Natural killer cell (primary cell): ENCODE results near the gene SMPD1. TPM values are rescaled to one million over a fixed set of nuclear protein-coding genes. Genes with fewer than 3 reads are reported as not detected.

Experiments used
- ATAC-seq, 3 donors: fragments of 150-1000 bp in 2 of 3; fragments of 200-7000 bp in 1 of 3; cut with Tn5 transposase; 1 replicate in 1 of 3; 2 replicates in 2 of 3; pipeline ENCODE4 v1.10.0; 2021; ENCODE audit warnings: mild to moderate bottlenecking in 2 of 3, moderate library complexity in 2 of 3
- DNase-seq, 2 donors: peaks; one replicate each; pipeline versions ENCODE4 v3.0.0 to v3.0.0-alpha.2; 2013 to 2021; ENCODE audit warnings: mixed read lengths in 1 of 2
- H3K27ac ChIP-seq: one replicate; pipeline ENCODE4 v1.5.1; 2013; ENCODE audit warnings: mild to moderate bottlenecking, low read length
- H3K27me3 ChIP-seq: one replicate; pipeline ENCODE4 v1.6.1; 2013; ENCODE audit warnings: low read length; ENCODE audit not compliant: control insufficient read depth, insufficient read depth
- H3K36me3 ChIP-seq: one replicate; pipeline ENCODE4 v1.6.1; 2013; ENCODE audit warnings: low read length; ENCODE audit not compliant: control insufficient read depth, insufficient read depth
- H3K4me1 ChIP-seq: one replicate; pipeline ENCODE4 v1.6.1; 2013; ENCODE audit warnings: low read length; ENCODE audit not compliant: control insufficient read depth, insufficient read depth
- H3K4me3 ChIP-seq: one replicate; pipeline ENCODE4 v1.5.1; 2013; ENCODE audit warnings: low read length
- H3K9me3 ChIP-seq: one replicate; pipeline ENCODE4 v1.6.1; 2013; ENCODE audit warnings: low read length; ENCODE audit not compliant: control insufficient read depth, insufficient read depth
- H3K27ac Mint-ChIP-seq, 2 donors: one replicate each; pipeline ENCODE4 v1.8.0; 2022; ENCODE audit warnings: mild to moderate bottlenecking in 2 of 2, mixed read lengths in 2 of 2, moderate library complexity in 1 of 2
- H3K27me3 Mint-ChIP-seq, 2 donors: one replicate each; pipeline ENCODE4 v1.8.0; 2022; ENCODE audit warnings: low read depth in 2 of 2, mixed read lengths in 2 of 2
- H3K36me3 Mint-ChIP-seq: one replicate; pipeline ENCODE4 v1.8.0; 2022; ENCODE audit warnings: mixed read lengths
- H3K4me1 Mint-ChIP-seq, 2 donors: one replicate each; pipeline ENCODE4 v1.8.0; 2022; ENCODE audit warnings: mixed read lengths in 2 of 2
- H3K4me3 Mint-ChIP-seq: one replicate; pipeline ENCODE4 v1.8.0; 2022; ENCODE audit warnings: mild to moderate bottlenecking, moderate library complexity, mixed read lengths
- H3K9me3 Mint-ChIP-seq, 2 donors: one replicate each; pipeline ENCODE4 v1.8.0; 2022; ENCODE audit warnings: mixed read lengths in 2 of 2
- WGBS: methylation state at CpG from one replicate; pipeline ENCODE4 v1.1.7; 2013; ENCODE audit warnings: missing lambda C conversion rate; ENCODE audit not compliant: insufficient coverage; 5-methylcytosine and 5-hydroxymethylcytosine counted together
- intact Hi-C: fragments of 100-400 bp; cut with micrococcal nuclease; formaldehyde crosslinking; loops from one replicate; pipeline ENCODE4 v1.14.2; 2022
- total RNA-seq, 4 donors: library from RNA; stranded (reverse); fragments of 120-200 nt in 1 of 4; gene quantifications; one replicate each; pipeline versions ENCODE4 v1.2.3 to v1.2.4, GENCODE V29; 2013 to 2022
- TF ChIP-seq, protein P1 (sequence below): fragments of 200-600 bp; IDR thresholded peaks from one replicate; pipeline ENCODE4 v1.8.0; 2022; ENCODE audit warnings: antibody characterized with exemption

The SMPD1 gene
- total RNA-seq, 3 donors from 2014 or later (not counting 1 experiment from before 2014, with no cell fraction given): 52.7 to 63.3 (median 56.1) TPM

DNA sequence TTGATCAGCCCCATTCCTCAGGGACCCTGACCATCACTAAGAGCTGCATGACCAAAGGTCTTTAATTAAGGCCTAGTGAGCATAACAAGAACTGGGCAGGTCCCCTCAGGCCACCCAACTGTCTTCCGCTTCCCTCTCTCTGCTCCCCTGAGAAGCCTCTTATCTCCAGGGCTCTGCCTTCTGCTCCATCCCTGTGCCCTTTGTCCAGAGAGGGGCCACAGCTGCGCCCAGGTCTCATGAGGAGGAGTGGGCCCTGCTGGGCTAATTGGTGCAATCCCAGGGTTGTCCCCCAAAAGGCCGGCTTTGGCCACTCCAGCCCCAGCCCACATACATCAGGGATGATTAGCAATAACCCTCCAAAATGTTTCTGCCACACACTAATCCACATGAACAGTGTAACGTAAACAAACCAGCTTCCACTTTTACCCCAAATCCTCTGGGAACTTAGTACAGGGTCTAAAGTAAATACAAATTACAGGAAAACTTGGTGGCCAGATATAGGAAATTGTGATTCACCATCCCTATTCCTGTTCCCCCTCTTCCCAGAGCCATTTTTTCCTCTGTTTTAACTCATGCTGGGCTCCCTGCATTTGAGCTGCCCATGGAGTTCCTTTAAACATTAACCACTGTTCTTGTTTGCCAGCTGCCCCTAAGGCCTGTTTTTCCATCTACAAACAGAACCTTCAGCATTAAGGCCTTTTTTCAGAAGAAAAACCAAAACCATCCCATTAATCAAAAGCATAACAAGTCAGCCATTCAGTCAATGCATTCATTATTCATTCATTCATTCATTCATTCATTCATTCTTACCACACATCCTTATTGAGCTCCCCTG is 35.4 kb upstream of the SMPD1 start:
- WGBS: 93% methylated on average over 3 of the region's 4 CpGs
- no peak overlapping the region for H3K27ac ChIP-seq
- Mint-ChIP-seq H3K27me3 (peaks cover 6 to 12% of the 10 kb centered on the region in 2 donors), H3K9me3 (no peaks in the 10 kb centered on the region), H3K27ac (no peak overlapping the region), H3K4me1 (no peaks in the 10 kb centered on the region), H3K4me3 (no peak overlapping the region), H3K36me3 (no peaks in the 10 kb centered on the region)
- H3K4me1 ChIP-seq: peaks cover 4% of the 10 kb centered on the region
- H3K36me3 ChIP-seq: no peaks in the 10 kb centered on the region
- ATAC-seq (no peak), DNase-seq (no peak)
- no peak overlapping the region for H3K4me3 ChIP-seq
- no peaks in the 10 kb centered on the region for H3K9me3 ChIP-seq
- TF ChIP-seq, protein P1, sequence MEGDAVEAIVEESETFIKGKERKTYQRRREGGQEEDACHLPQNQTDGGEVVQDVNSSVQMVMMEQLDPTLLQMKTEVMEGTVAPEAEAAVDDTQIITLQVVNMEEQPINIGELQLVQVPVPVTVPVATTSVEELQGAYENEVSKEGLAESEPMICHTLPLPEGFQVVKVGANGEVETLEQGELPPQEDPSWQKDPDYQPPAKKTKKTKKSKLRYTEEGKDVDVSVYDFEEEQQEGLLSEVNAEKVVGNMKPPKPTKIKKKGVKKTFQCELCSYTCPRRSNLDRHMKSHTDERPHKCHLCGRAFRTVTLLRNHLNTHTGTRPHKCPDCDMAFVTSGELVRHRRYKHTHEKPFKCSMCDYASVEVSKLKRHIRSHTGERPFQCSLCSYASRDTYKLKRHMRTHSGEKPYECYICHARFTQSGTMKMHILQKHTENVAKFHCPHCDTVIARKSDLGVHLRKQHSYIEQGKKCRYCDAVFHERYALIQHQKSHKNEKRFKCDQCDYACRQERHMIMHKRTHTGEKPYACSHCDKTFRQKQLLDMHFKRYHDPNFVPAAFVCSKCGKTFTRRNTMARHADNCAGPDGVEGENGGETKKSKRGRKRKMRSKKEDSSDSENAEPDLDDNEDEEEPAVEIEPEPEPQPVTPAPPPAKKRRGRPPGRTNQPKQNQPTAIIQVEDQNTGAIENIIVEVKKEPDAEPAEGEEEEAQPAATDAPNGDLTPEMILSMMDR: no peak
- no peaks in the 10 kb centered on the region for H3K27me3 ChIP-seq
- intact Hi-C loops: loop anchor here (5.0 kb wide), 1 partner anchor 1233 kb away; no protein-coding TSS in a partner anchor

DNA sequence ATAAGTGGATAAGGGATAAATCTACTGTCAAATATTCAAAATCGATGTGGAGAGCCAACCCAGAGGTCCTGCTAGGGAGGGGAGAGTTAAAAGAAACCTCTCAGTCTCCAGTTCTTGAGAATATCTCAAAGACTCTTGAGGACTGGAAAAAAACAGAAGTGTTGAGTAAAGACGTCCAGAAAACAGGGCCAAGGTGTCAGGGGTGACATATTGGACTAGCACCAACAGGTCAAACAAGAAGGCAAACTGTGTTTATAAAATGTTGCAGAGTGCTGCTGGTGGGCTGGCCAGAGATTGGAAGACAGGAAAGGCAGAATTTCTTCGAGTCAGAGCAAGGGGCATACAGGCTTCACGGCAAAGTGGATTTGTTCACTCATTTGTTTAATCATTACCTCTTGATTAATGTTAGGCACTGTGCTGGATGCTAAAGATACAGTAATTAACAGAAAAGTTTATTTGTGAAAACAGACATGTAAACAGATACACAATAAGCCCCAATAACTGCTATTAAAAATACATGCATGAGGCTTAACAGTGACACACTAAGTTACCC is 33.7 kb upstream of the SMPD1 start:
- H3K4me1 ChIP-seq: peaks cover 4% of the 10 kb centered on the region
- DNase-seq (no peak), ATAC-seq (no peak)
- no peaks in the 10 kb centered on the region for H3K36me3 ChIP-seq
- 76% methylated on average over 4 of the region's 4 CpGs for WGBS
- Mint-ChIP-seq H3K27me3 (peaks cover 5 to 12% of the 10 kb centered on the region in 2 donors), H3K27ac (no peak overlapping the region), H3K9me3 (no peaks in the 10 kb centered on the region), H3K4me3 (no peak overlapping the region), H3K36me3 (no peaks in the 10 kb centered on the region), H3K4me1 (no peaks in the 10 kb centered on the region)
- H3K9me3 ChIP-seq: no peaks in the 10 kb centered on the region
- no peak overlapping the region for H3K27ac ChIP-seq
- no peaks in the 10 kb centered on the region for H3K27me3 ChIP-seq
- intact Hi-C loops: no loop called here
- H3K4me3 ChIP-seq: no peak overlapping the region
- TF ChIP-seq, protein P1: no peak

DNA sequence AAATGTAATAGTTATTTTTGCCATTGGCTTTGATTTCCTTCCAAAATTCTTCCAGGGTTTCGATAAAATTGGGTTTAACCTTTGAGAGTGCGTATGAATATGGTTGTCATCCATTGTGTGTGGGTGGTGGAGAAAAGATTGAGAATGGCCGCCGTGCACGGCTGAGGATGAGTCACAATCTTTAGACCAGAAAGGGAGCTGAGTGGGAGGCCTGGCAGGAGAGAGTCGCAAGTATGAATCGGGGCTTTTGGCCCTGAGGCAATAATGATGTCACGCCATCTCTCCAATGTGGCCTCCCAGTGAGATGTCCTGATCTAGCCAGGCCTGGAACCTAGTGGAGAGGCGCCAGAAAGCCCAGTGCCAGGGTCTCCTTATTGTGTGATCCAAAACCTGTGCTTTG is 33.1 kb upstream of the SMPD1 start:
- H3K9me3 ChIP-seq: no peaks in the 10 kb centered on the region
- DNase-seq: no peak
- no peaks in the 10 kb centered on the region for H3K36me3 Mint-ChIP-seq
- H3K27ac ChIP-seq: no peak overlapping the region
- H3K27me3 Mint-ChIP-seq: peaks cover 0 to 12% of the 10 kb centered on the region in 2 donors
- H3K4me3 Mint-ChIP-seq: no peak overlapping the region
- H3K4me3 ChIP-seq: no peak overlapping the region
- intact Hi-C loops: no loop called here
- no peaks in the 10 kb centered on the region for H3K4me1 Mint-ChIP-seq
- no peaks in the 10 kb centered on the region for H3K9me3 Mint-ChIP-seq
- TF ChIP-seq, protein P1: no peak
- no peak overlapping the region for H3K27ac Mint-ChIP-seq
- peaks cover 4% of the 10 kb centered on the region for H3K4me1 ChIP-seq
- WGBS: 76% methylated on average over 9 of the region's 9 CpGs
- H3K27me3 ChIP-seq: no peaks in the 10 kb centered on the region
- ATAC-seq: no peak
- H3K36me3 ChIP-seq: no peaks in the 10 kb centered on the region
